GM18870 (cell line): ENCODE results near the gene MATCAP1.

Experiments
- ATAC-seq: cut with Tn5 transposase; IDR thresholded peaks from one replicate; pipeline ENCODE4 v1.9.1; 2021; ENCODE audit warnings: moderate library complexity; ENCODE audit not compliant: unreplicated experiment

MATCAP1 gene

DNA sequence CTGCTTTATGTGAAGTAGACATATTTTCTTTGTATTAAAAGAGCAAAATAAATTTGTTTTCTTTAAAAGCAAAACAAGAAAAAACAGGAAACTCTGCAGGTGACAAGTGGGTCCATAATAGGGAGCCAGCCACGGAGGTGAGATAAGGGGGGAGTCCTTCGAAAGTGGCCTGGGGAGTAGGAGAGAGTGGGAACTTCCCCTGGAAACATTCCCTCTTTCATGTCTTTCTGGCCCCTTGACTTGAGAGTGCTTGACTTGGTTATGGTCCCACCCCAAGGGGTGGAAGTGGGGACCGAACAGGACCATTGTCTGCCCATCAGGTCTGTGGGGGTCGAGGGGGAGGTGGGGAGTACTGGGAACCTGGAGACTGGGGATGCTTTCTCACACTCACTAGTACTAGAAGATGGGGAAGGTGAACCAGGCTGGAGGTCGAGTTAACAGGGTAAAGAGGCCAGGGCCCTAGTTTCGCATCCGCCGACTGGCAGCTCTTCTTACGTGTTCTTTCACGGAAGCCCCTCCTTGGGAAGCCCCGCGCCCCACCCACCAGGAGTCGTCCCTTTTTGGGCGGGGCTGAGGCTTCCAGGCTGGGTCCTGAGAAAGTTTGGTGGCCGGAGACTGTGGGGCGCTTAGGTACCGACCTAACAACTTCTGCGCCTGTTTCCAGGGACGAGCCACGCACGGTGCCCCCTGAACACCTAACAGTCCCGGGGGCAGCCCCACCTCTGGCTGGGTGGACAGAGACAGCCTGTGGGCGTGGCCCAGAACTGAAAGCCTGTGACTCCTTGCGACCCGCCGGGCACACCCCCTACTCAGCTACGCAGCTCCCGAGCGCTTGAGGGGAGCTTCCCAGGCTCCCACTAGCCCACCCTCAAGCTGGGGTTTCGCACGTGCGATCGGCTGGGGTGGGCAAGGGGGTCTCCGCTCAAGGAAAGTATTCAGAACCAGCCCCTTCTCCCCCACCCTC lies 24.8 kb downstream of the MATCAP1 start:
- peak; percentile 38 for ATAC-seq

DNA sequence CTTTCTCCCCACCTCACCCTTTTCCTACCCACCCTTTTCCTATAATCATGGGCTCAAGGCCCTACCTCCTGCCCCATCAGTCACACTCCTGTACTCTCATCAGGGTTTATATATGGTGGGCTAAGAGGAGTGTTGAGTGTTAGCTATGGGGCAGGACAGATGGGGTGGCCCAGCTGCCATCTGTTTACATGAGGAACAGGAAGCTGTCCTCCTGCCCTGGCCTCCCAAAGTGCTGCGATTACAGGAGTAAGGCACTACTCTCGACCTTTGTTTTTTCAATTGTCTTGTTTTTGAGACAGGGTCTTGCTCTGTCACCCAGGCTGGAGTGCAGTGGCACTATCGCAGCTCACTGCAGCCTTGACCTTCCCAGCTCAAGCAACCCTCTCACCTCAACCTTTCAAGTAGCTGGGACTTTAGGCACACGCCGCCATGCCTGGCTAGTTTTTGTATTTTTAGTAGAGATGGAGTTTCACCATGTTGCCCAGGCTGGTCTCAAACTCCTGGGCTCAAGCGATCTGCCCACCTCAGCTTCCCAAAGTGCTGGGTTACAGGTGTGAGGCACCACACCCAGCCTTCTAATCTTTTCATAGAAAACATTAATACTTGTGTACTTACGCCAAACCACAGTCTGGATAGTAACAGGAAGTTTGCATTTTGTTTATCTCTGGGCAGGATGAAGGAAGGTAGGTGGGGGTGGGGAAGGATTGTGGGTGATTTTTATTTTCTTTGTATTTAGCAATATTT lies 25.7 kb downstream of the MATCAP1 start:
- ATAC-seq, result no peak

DNA sequence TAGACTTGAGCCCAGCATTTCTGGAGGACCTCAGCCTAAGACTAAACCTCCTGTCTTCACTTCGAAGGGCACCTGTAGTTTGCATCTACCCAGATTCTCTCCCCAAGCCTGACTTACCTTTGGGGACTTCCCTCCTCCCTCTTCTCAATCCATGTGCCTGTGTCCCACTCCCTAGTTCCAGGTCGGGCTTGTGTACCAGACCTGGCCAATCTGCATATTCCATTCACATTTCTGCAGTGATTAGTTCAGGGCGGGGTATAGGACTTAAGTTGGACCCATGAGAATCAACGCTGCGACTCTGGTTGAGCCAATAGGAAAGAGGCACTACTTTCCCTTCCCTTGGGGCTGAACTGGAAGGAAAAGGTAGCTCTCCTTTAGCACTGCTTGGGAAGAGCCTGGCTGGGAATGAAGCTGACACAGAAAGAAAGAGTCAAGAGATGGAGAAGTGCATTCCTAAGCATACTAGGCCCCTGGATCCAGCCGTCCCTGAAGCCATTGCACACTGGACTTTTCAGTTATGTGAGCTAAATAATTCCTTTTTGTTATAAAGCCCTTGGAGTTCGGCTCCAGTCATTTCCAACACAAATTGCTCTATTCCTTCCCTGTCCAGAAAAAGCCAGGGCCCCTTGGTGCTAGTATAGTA lies 26.5 kb downstream of the MATCAP1 start:
- no peak for ATAC-seq

DNA sequence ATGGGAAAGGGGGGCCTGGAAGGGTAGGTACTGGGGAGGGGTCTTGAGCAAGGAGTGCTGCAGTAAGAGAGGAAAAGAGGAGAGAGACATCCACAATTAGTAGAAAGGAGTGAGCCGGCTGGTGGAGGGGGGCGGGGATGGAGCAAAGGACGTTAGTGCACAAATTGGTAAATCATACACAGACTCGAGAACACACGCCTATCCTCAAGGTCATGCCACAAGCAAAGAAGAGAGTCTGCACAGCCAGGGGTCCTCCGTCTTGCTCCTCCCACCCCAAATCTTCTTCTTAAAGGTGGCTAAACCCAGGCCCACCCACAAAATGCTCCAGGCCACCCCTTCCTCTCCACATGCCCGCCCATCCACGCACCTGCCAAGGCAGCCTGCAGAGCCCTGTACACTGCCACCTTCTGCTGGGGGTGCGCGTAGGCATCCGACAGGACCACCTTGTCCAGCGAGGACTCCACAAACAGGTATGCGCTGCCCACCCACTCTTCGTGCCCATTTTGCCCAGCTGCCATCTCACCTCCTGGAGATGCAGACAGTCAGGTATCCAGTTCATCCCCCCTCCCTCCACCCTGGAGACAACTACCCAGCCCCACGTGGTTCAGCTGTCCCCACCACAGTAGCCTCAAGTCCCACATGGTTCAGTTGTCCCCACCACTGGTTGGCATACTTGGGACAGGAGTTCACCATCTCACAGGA lies 27.5 kb downstream of the MATCAP1 start:
- ATAC-seq, result no peak

DNA sequence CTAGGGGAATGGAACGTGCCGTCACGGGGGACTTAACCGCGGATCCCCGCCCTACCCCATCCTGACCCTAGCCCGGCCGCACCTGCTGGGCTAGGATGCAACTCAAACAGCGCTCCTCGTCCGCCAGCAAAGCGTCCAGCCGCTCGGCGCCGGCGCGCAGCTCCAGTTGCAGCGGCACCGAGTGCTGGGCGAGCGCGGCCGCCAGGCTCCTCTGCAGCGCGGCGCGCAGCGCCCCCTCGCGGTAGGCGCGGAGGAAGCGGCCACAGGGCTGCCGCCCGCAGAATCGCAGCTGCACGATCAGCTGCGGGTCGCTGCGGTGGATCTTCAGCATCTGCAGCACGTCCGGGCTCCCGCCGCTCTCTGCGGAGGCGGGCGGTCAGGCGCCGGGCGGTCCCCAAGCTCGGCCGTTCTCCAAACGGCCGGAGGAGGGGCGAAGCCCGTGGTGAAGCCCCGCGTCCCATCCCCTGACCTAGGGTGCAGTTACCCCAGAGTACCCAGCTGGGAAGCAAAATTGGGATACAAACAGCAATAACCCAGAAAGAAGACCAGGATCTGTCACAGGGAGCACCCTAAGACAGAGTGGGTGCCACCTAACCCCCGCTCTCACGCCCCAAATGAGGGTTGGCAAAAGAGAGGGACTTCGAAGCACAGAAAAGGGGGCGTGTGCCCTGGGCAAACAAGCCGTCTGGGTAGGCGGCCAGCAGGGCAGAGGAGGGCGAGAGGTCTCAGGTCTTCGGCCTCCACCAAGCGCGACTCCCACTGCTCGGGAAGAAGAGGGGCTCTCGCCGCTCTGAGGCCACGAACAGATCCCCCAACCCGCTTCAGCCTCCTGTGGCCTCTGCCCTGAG lies 28.2 kb downstream of the MATCAP1 start:
- no peak for ATAC-seq

DNA sequence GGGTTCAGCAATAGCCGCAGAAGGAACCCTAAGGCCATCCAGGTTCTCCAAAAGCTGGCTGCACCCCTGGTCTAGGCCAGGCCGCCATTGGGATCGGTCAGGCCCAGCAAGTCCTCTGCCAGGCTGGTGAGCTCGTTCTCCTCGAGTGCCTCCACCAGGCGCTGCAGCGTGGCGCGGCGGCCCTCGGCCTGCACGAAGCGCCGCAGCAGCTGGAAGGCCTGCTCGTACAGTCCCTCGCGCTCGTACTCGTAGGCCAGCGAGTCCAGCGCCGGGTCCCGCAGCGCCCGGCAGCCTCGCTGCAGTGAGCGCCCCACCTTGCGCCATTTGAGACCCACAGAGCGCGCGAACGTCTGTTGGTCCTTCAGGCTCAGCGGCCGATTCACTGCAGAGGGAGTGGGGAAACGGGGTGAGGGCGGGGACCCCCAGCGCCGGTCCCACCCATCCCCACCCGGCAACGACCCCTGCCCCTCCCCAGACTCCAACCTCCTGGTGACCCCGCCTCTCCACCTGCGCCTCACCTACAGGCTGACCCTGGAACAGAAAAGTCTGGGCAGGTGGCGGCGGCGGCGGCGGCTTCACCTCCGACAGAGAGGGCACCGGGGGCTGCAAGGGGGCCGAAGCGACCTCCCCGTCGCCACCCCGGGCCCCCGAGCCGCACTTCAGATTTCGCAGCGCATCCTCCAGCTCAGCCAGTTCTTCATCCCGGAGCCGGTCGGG lies 29.0 kb downstream of the MATCAP1 start:
- ATAC-seq, result no peak

DNA sequence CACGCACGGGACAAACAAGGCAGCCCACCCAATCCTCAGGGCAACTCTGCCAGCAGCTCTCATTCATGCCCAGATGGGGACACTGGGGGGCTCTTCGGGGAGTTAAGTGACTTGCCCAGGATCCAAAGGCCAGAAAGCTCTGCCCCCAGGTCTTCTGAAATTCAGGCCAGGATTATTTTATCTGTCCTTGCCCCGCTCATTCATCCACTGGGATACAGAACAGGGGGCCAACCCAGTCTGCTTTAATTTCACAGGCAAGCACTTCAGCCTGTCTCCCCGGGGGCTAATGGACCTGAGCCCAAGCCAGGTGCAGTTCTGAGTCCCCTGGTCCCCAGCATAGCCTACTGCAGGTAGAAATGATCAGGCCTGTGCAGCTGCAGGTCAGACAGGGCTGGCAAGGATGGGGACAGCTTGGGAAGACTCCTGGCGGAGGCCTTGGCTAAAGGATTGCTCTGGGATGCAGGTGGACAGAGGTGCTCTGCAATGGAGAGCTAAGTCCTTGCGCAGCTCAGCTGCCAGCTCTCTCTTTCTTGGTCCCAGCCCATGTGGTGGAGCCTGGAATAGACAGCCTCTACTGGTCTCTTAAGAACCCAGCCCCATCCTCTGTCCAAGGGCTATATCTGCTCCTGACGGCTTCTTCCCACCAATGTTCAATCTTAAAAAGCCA lies 32.2 kb downstream of the MATCAP1 start:
- no peak for ATAC-seq

DNA sequence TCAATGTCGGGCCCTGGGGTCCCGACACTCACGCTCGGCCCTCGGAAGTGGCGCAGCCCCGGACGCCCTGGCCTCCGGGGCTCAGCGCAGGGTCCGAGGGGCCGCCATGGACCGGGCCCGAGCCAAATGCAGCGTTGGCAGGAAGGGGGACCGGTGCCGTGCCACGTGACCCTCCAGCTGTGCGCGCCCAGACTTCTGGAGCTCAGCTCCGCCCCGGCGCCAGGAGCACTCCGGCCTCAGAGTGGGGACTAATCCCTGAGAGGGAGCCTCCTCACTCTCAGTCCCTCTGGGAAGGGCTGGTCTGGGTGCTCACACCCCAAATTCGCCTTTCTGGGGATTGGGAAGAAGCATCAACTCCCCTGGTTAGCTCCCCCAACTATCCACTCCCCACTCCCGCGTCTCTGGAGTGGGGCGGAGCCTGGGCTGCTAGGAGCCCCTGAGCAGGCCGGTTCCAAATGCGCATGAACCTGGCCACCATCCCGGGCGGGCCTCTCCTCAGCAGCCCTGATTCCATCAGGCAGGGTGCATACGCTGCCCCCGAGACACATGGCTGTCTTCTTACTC lies 32.8 kb downstream of the MATCAP1 start, which contains the start of gene B3GNT9:
Gene B3GNT9 (minus strand): TSS at position 166 of the 564 bp plus-strand sequence. CDS start 513 bp downstream, outside the sequence.
- ATAC-seq, result peak; percentile 40

DNA sequence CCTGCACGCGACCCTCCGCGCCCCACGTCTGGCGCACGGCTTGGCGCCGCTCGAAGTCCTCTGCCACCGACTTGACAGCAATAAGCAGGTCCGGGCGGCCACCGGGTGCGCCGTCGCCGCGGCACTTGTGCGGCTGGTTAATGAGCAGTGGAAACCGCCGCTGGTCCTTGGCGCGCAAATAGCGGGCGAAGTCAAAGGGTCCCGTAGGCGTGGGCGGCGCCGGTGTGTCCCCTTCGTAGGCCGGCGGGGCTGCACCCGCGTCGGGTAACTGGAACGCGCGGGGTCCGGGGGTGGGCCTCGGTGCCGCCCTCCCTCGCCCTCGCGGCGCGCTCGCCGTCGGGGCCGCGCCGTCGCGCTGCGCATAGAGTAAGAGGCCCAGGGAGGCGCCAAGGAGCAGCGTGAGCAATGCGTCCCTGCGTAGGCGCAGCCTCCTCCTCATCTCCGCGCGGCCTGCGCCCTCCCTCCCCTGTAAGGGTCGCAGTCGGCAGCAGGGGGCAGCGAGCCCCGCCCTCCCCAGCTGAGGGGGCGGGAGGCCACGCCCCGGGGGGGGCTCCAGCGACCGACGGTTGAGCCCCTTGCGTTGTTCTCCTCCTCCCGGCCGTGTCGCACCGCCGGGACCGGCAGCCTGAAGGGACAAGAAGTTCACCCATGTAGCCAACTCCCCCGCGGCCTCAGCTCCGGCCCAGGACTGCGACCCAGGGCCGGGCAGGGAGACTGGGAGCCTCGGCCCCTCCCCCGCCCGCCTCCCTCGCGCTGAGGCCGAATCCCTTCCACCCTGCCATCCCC lies 33.5 kb downstream of the MATCAP1 start:
- peak; percentile 23 for ATAC-seq

DNA sequence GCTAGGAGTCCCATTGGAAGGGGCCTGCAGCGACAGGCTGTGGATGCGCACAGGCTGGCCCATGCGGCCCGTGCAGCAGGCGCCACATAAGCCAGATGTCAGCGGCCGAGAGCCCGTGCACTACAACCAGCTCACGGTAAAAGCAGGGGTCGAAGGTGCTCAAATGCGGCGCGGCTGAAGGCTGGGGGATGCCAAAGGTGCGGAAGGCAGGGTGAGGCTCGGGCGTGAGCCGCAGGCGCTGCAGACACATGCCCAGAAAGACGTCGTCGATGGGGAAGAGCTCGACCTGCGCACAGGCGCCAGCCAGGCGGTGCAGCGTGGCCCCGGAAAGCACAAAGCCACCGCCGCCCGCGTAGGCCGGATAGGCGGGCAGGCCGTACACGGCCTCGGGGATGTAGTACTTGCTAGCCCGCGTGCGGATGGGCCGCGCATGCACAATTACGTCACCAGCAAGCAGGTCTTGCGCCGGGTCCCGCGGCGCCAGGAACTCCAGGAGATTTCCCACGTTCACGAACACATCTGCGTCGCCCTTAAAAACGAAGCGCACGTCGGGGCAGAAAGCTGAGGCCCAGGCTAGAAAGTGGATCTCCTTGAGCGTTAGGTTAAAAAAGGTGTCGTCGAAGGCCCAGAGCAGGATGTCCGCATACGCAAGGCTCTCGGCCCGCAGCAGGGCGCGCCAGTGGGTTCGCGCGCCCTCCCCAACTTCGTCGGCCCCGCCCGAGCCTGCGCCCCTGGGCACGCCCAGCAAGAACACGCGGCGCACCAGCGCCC lies 34.3 kb downstream of the MATCAP1 start:
- no peak for ATAC-seq

DNA sequence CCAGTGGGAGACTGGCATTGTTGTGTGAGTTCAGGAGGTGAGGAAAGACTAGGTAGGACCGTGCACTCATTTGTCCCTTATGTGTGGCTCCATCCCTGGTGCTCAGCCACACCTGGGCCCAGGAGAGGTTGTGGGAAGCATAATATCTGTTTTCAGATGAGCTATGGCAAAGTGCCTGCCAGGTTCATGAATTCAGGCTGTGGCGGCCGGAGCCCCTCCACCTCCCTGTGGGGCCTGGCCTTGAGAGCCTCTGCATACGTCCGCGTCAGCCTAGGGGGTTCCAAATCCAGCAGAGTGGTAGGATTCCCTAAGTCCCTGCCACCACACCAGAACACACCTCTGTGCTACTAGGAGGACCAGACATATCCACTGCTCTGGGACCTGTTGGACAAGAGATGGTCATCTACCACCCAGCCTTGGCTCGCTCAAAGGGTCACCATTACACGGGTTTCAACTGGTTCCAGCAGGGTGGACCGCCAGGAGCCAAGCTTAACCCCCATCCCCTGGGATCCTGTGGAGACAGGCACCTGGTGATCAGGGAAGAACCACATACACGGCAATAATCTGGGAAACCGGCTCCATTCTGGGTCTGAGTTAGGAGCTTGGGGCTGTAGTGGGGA lies 35.0 kb downstream of the MATCAP1 start:
- ATAC-seq, result no peak

DNA sequence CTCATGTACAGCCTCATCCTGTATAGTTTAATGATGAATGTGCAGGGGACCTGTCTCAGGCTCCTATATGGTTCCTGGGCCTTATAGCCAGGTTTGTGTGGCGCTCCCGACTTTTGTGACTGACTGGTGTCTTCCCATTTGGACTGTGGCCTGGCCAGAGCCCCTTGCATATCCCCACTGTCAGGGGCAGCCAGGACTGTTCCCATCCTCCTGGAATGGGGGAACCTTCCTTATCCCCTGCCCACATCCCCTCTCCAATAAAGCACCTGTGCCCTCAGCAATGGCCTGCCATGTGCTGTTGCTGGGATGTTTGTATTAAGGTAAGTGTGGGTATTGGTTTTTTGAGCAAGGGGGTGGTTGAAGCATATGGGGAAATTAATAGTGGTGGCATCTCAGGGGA lies 35.5 kb downstream of the MATCAP1 start:
- ATAC-seq, result no peak

DNA sequence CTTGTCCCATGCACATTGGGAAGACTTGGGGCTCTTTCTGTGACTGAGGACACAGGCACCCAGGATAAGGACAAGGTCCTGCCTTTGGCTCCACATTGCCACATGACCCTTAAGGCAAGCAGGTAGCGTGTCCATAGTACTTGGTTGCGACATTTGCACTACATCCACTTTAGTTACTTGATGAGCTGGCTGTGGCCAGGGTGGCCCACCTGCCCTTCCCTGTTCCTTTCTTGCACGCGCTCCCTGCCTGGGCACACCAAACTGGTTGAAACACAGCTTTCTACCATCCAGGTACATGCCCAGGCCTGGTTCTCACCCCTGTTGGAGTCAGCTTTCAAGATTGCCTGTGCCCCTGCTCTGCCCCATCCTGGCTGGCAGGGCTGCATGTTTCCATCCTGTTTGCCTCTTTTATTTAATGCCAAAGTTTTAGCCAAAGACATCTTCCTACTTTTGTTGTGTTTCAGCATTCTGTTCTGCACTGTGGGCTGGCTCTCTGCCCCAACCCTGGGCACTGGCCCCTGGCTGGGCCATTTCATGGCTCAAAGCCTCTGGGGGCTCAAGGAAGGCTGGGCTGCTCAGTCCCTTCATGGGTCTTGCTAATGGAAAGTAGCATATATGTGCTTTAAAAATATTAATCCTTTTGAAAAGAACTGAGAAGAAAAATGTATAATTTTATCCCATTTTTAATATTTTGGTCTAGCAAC lies 36.2 kb downstream of the MATCAP1 start:
- ATAC-seq, result no peak

DNA sequence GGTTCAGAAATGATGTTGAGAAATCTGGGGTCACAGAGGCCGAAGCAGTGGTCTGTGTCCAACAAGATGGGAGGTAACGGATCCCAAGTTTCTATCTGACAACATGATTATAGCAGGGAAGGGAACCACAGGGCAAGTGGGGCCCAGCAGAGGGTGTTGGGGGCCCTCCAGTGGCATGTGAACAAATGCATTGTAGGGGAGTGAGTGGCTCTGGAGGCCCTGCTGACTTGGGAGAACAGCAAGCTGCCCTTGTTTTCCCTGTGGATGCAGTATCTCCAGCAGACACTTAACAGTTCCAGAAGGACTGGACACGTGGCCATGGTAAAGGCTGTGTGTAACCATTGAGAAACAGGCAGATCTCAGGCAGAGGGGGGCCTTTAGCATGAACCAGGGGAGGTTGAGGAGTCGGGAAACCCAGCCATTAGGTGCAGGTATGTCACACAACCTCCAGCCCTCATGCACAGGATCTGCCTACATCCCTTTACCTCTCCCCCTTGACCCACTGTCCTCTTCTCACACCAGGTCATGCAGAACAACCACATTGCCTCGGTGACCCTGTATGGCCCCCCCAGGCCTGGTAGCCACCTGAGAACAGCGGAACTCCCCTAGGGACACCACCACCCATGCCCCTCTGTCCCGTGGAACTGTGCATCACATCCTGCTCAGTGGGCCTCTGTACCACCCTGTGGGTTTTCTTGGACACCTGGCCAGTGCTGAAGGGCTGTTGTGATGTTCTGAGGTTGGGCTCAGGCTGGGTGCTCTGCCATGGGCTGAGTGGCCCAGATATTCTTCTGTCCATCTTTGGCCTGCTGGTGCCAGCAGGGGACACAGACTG lies 37.0 kb downstream of the MATCAP1 start:
- ATAC-seq, result no peak

DNA sequence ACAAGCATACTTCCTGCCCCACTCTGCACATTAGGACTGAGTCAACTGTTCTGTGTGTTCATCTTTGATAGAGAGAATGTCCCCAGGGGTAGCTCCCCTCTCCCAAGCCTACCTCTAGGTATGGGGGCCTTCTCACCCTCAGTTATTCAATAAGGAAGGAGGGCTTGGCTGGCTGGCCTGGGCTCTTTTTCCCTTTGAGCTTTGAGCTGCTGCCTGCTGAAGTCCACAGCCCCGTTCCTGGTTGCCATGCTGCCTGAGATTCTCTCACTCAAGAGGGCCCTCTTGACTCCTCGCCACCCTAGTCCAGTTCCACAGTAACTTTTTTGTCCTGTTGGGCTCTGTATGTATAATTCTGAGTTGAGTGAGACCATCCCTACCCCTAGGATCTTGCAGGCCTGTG lies 38.0 kb downstream of the MATCAP1 start:
- no peak for ATAC-seq
